Stimulated activated CD4-positive, alpha-beta T cell treated with anti-CD3 and anti-CD28 coated beads, TNF-alpha, amount 100 ng/mL, for 4 hours (primary cell): ENCODE data around the gene CSTF1.
"Not testable (repeated sequence)": the region's sequence is repeated elsewhere in the genome, so short reads cannot be mapped to it uniquely, and the experiment has no call there.

Experiments used
- DNase-seq, 3 experiments: peaks; one replicate each; pipeline ENCODE4 v3.0.0-alpha.2; 2020; ENCODE audit warnings: low read depth in 3 of 3

Gene CSTF1

DNA sequence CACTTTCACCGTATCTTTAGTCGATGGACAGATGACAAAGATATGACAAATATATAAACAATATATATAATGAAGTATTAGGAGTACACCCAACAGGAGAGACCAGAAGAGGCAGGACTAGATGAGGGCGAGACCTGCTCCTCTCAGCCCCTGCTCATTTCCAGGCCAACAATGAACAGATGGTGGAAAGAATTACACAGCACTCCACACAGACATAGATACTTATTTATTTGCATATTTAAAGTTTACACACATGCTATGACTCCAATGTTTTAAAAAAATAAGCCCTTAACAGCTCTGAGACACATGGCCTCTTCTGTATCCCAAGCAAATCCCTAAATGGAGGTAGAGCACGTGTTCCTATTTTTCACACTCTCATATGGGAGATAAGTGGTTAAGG lies 23.3 kb upstream of the CSTF1 start:
- DNase-seq, result no peak

DNA sequence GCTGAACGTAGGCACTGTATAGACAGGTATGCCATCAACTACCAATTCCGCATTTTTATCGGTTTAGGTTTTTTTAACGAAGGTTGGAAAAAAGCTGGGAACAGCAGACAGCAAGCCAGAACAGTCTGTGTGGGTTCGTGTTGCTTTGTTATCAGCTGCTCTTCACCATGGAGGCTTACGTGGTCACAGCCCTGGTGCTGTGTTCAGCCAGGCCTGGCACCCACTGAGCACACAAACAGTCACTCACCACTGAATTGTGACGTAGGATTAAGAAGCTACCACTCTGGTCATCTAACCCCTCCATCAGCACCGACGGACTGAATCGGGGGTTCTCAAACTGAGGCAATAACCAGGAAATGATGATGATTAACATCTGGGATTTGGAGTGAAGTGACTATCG lies 20.5 kb upstream of the CSTF1 start:
- no peak for DNase-seq

DNA sequence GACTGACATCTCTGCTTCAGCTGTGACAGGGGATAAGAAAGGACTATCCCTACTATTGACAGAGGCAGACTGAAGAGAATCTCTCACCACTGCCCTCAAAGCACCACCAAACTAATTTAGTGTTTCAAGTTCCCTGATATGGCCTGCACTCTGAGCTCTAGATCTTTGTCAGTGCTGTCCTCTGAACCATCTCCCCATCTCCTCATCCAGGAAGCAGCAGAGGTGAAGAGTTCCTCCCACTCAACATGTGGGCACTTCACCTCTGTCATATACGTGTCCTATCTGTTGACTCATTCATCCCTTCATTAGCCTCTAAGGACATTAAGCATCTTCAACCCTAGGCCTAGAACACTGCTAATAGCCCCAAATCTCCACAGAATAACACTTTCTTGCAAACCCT lies 19.6 kb upstream of the CSTF1 start:
- DNase-seq, result no peak

GRCh38 chr20:56373942-56374341 lies 18.5 kb upstream of the CSTF1 start:
- no peak for DNase-seq

DNA sequence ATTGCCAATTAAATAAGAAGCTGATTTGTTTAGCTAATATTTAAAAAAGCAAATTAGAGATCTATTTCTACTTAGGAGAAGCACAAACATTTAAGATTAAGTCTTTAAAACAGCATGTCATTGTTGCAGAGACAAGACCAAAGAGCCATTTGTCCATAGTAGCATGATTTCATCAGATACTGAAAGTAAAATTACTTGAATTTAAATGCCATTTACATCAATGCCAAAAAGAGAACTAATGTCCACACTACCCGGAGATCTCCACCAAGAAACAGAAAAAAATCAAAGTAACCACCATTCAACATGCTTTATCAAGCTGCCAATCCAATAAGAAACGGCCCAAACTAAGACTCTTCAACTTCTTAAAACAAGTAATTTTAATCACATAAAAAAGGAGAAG lies 16.1 kb upstream of the CSTF1 start:
- DNase-seq, result no peak

DNA sequence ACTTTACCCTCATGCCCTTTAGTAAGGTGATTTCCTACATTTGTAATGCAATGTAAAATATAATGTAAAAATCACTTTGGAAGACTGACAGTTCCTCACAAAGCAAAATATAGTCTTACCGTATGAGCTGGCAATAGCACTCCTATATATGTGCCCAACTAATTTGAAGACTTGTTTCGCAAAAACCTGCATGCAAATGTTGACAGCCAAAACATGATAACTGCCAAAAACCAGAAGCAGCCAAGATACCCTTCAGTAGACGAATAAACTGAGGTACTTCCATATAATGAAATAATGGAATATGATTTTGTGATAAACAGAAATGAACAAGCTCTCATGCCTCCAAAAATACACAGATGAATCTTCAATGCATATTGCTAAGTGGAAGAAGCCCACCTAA lies 14.1 kb upstream of the CSTF1 start:
- no peak for DNase-seq

- DNase-seq, result no peak
These were observed 12.1 kb upstream of the CSTF1 start for GRCh38 chr20:56380375-56380774.

DNA sequence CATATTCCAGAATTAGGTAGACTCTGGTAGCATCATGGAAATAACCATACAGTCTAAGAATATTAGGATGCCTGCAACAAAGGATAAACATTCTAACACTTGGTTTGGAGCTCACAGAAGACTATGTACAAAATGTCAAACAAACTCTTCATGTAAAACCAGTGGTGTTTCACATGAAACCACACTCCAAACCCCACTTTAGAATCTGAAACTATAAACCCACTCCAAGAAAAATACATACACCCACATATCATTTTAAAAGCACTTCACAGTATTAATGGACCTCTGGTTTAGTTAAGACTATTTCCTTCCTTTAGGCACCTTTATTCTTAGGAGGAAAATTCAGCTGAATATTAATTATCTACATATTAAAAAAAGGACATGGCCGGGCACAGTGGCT lies 10.9 kb upstream of the CSTF1 start:
- no peak for DNase-seq

- DNase-seq, result no peak
These were observed 9.7 kb upstream of the CSTF1 start for GRCh38 chr20:56382696-56383095.

DNA sequence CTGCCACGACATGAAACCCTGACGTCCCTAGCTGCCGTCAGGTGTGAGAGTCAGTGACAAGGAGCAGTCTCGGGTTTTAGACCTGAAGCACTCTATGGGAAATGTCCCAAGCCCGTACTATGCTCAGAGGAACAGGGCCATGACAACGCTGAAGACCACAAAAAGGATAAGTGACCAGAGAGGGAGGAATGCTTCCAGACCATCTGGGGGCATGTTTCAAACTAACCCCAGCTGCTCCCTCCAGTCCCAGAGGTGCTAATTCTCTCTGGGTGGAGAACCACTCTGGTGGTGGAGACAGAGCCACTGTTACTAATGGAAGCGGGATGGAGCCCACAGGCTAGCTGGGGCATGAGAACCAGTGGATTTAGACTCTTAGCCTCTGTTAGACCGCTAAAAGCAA lies 9.1 kb upstream of the CSTF1 start:
- no peak for DNase-seq

GRCh38 chr20:56385130-56385529 lies 7.3 kb upstream of the CSTF1 start:
- no peak for DNase-seq

- DNase-seq, result no peak
These were observed 6.2 kb upstream of the CSTF1 start for GRCh38 chr20:56386219-56386618.

GRCh38 chr20:56388882-56389281 lies 3.6 kb upstream of the CSTF1 start:
- DNase-seq, result no peak

- no peak for DNase-seq
These were observed 2.6 kb upstream of the CSTF1 start for GRCh38 chr20:56389807-56390206.

- not testable (repeated sequence) for DNase-seq
These were observed 2.0 kb upstream of the CSTF1 start for GRCh38 chr20:56390396-56390795.

GRCh38 chr20:56391037-56391436 lies 1.4 kb upstream of the CSTF1 start:
- no peak for DNase-seq

DNA sequence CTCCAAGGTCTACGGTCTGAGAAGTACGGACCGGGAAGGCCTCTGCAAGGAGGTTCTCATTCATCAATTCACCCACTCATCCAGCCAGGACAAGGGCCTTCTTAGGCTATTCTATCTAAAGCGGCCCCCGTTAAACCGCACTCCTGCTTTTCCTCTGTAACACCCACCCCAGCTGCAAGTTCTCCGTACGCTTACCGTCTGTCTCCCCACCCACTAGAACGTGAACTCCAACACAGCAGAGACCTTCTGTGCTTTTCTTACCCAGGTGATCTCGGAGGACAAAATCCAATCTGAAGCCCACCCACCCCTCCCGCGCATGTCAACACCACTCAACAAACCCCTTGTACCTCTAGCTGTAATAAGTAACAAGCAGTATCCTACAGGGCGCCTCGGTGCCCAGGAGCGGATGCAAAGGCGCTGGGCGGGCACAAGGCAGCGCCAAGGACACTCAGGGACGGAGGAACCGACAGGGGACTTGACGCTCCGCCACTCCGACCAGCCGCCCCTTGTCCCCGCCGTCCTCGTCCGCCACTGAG lies 781 bp upstream of the CSTF1 start:
- DNase-seq, result no peak

GRCh38 chr20:56392881-56393482 lies 537 bp downstream of the CSTF1 start:
- no peak for DNase-seq

DNA sequence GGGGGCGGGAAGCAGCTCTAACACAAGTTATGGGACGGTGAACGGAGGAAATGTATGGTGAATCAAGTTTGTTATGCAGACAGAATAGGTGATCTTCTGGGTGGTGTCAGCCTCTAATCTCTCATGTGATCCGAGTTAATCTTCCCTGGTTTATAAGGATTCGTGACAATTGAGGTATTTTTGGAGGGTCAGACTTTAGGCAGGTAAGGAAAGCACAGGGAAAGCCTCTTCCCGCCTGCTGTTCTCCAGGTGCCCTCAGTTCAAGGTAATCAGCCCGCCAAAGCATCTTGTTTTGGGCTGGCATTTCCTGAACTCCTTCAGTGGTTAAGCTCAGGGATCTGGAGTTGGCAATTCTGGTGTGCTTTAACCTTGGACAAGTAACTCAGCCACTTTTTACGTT lies 1.2 kb downstream of the CSTF1 start:
- no peak for DNase-seq

GRCh38 chr20:56395166-56395565 lies 2.7 kb downstream of the CSTF1 start:
- no peak for DNase-seq

DNA sequence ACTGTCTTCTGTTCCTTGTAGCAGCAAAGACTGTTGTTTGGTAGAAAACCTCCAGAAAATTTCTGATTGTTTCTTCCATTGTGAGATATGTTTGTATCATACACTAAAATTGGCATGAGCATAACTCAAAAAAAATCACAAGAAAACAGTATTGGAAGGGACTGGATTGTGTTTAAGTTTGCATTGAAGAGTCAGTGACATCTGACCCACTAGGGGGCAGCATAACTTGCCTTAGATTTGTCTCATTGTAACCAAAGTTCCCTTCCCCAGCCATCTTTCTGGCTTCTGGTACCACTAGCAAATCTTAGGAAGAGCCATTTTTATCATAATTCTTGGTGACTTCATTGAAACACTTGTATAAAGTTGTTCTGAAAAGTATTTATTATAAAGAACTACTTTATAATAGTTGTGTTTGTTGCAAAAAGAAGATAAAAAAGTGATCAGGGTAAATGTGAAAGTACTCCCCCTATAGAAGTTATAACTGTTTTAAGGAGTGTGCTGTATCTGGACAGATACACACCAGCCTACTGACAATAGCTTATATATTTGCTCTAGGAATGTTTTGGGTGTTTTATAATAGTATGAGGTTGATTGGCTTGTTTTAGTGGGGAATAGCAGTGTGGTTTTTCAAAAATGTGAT lies 7.7 kb downstream of the CSTF1 start:
- peak in 1 of 3 experiments; percentile 47 for DNase-seq

GRCh38 chr20:56403465-56403864 lies 11.0 kb downstream of the CSTF1 start:
- no peak for DNase-seq

GRCh38 chr20:56405356-56405755 lies 12.9 kb downstream of the CSTF1 start:
- DNase-seq, result not testable (repeated sequence)

DNA sequence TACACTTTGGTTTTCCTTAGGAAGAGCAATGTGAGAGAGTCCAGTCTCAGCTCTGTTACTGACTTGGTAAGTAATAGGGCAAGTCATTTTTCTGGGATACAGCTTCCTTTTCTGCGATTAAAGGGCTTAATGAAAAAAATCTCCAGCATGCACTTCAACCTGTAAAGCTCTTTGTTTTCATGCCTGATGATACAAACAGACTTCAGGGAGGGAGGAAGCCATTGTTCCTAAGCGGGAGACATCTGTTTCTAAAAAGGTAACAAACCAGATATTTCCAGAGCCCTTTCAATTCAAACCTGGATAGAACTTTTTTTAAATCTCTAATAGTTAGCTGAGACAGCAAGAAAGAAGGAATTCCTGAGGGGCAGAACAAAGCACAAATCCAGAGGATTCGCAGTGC lies 14.5 kb downstream of the CSTF1 start:
- no peak for DNase-seq
